ENCODE measurements around the gene ITLN2. TPM values are rescaled to one million over a fixed set of nuclear protein-coding genes. Genes with fewer than 3 reads are reported as not detected.

The ITLN2 gene
- not detected for total RNA-seq

GRCh38 chr1:160954158-160955104 is at the start of gene ITLN2:
TSS of gene ITLN2 (minus strand) at chr1:160954809. CDS start at chr1:160954741, 68 bp downstream.

Other genes with a start within 250 kb of the ITLN2 start
- 0.46 TPM for gene CD48, start 243.0 kb downstream of the ITLN2 start, total RNA-seq
- gene SLAMF7, start 215.6 kb downstream of the ITLN2 start, total RNA-seq, result not detected
- gene LY9, start 158.6 kb downstream of the ITLN2 start, total RNA-seq, result not detected
- gene CD244, start 91.9 kb downstream of the ITLN2 start, total RNA-seq, result not detected
- gene ITLN1, start 69.6 kb downstream of the ITLN2 start, total RNA-seq, result not detected
- gene F11R, start 66.3 kb upstream of the ITLN2 start, total RNA-seq, result 11.5 TPM
- gene TSTD1, start 84.2 kb upstream of the ITLN2 start, total RNA-seq, result 52.1 TPM
- gene USF1, start 91.2 kb upstream of the ITLN2 start, total RNA-seq, result 93.4 TPM
- gene ARHGAP30, start 115.1 kb upstream of the ITLN2 start, total RNA-seq, result 1.6 TPM
- gene NECTIN4, start 134.7 kb upstream of the ITLN2 start, total RNA-seq, result not detected
- gene KLHDC9, start 143.6 kb upstream of the ITLN2 start, total RNA-seq, result 15.5 TPM
- gene PFDN2, start 163.2 kb upstream of the ITLN2 start, total RNA-seq, result 64.4 TPM
- 19.1 TPM for gene NIT1, start 163.3 kb upstream of the ITLN2 start, total RNA-seq
- gene DEDD, start 177.9 kb upstream of the ITLN2 start, total RNA-seq, result 24.7 TPM
- 137 TPM for gene UFC1, start 199.2 kb upstream of the ITLN2 start, total RNA-seq
- 14.5 TPM for gene USP21, start 204.7 kb upstream of the ITLN2 start, total RNA-seq
- gene PPOX, start 211.6 kb upstream of the ITLN2 start, total RNA-seq, result 31.4 TPM
- 19.8 TPM for gene B4GALT3, start 222.7 kb upstream of the ITLN2 start, total RNA-seq
- gene ADAMTS4, start 244.2 kb upstream of the ITLN2 start, total RNA-seq, result 1.2 TPM
- 143 TPM for gene NDUFS2, start 247.6 kb upstream of the ITLN2 start, total RNA-seq